MM.1S (cell line): ENCODE data around the gene SH3RF3.

Experiments
- DNase-seq: peaks from one replicate; pipeline ENCODE4 v3.0.0-alpha.2; 2015
- H2AFZ ChIP-seq: fragments of 300-600 bp; sonication (generic); 2 replicates; pipeline ENCODE4 v1.6.0; 2016; ENCODE audit warnings: antibody characterized with exemption, low read length
- H3F3A ChIP-seq: fragments of 300-600 bp; sonication (generic); 2 replicates; pipeline ENCODE4 v1.6.1; 2016; ENCODE audit warnings: mild to moderate bottlenecking, antibody characterized with exemption, low read length, moderate library complexity, mixed read lengths; ENCODE audit not compliant: insufficient read depth
- H3K27ac ChIP-seq: fragments of 300-600 bp; sonication (generic); 2 replicates; pipeline ENCODE4 v1.5.1; 2016; ENCODE audit warnings: mild to moderate bottlenecking, low read length
- H3K27me3 ChIP-seq: fragments of 300-600 bp; sonication (generic); replicated peaks from 2 replicates; pipeline ENCODE4 v1.6.0; 2016; ENCODE audit warnings: low read length; ENCODE audit not compliant: insufficient read depth
- H3K36me3 ChIP-seq: fragments of 300-600 bp; sonication (generic); replicated peaks from 2 replicates; pipeline ENCODE4 v1.6.1; 2016; ENCODE audit warnings: mild to moderate bottlenecking, low read length, mixed read lengths; ENCODE audit not compliant: insufficient read depth
- H3K4me1 ChIP-seq: fragments of 300-600 bp; sonication (generic); 2 replicates; pipeline ENCODE4 v1.6.1; 2016; ENCODE audit warnings: low read length, mixed read lengths
- H3K4me2 ChIP-seq: fragments of 300-600 bp; sonication (generic); 2 replicates; pipeline ENCODE4 v1.6.0; 2016; ENCODE audit warnings: low read depth, low read length
- H3K4me3 ChIP-seq: fragments of 300-600 bp; sonication (generic); 2 replicates; pipeline ENCODE4 v1.5.1; 2016; ENCODE audit warnings: low read length, mixed read lengths
- H3K79me2 ChIP-seq: fragments of 300-600 bp; sonication (generic); 2 replicates; pipeline ENCODE4 v1.6.1; 2016; ENCODE audit warnings: mixed run types, low read length, mixed read lengths
- H3K9ac ChIP-seq: fragments of 300-600 bp; sonication (generic); 2 replicates; pipeline ENCODE4 v1.6.1; 2016; ENCODE audit warnings: low read length, mixed read lengths
- H3K9me2 ChIP-seq: fragments of 300-600 bp; sonication (generic); replicated peaks from 2 replicates; pipeline ENCODE4 v1.6.1; 2016; ENCODE audit warnings: mild to moderate bottlenecking, low read length, mixed read lengths; ENCODE audit not compliant: insufficient read depth
- H3K9me3 ChIP-seq: fragments of 300-600 bp; sonication (generic); replicated peaks from 2 replicates; pipeline ENCODE4 v1.6.1; 2016; ENCODE audit warnings: mild to moderate bottlenecking, low read length, mixed read lengths; ENCODE audit not compliant: insufficient read depth
- H4K20me1 ChIP-seq: fragments of 300-600 bp; sonication (generic); 2 replicates; pipeline ENCODE4 v1.6.1; 2016; ENCODE audit warnings: mild to moderate bottlenecking, low read length, moderate library complexity, mixed read lengths; ENCODE audit not compliant: insufficient read depth
- EZH2 ChIP-seq: fragments of 300-600 bp; sonication (generic); optimal IDR thresholded peaks from 2 replicates; pipeline ENCODE3; 2017; ENCODE audit warnings: low read depth, mild to moderate bottlenecking, antibody characterized with exemption, low read length, mixed read lengths
- EZH2phosphoT487 ChIP-seq: fragments of 300-600 bp; sonication (generic); IDR thresholded peaks from 2 replicates; pipeline ENCODE4 v1.6.1; 2018; ENCODE audit warnings: antibody characterized with exemption, low read length
- TF ChIP-seq, protein P1 (sequence below): fragments of 300-600 bp; sonication (generic); IDR thresholded peaks from 2 replicates; pipeline ENCODE4 v1.5.1; 2016; ENCODE audit warnings: antibody characterized with exemption, low read length, mixed read lengths

Gene SH3RF3

DNA sequence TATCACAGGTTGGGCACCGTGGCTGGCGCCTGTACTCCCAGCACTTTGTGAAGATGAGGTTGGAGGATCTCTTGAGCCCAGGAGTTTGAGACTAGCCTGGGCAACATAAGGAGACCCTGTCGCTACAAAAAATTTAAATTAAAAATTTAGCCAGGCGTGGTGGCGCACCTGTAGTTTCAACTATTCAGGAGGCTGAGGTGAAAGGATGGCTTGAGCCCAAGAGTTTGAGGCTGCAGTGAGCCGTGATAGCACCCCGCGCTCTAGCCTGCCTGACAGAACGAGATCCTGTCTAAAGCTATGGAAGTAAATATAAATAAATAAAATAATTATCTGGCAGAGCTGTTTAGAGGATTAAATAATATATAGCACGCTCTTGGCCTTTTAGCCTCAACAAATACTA lies 1.4 kb upstream of the SH3RF3 start:
- H3K79me2 ChIP-seq, result peaks cover 41% of the 10 kb centered on the region
- H3K4me3 ChIP-seq, result peak overlapping the region; percentile 90; the same call in 1 of the 2 replicates
- peaks cover 13% of the 10 kb centered on the region; the same call in 1 of the 2 replicates for H3K4me1 ChIP-seq
- H3K36me3 ChIP-seq, result no peaks in the 10 kb centered on the region
- no peaks in the 10 kb centered on the region for H3K9me3 ChIP-seq
- no peak for TF ChIP-seq EZH2
- TF ChIP-seq EZH2phosphoT487, result no peak
- TF ChIP-seq, protein P1, sequence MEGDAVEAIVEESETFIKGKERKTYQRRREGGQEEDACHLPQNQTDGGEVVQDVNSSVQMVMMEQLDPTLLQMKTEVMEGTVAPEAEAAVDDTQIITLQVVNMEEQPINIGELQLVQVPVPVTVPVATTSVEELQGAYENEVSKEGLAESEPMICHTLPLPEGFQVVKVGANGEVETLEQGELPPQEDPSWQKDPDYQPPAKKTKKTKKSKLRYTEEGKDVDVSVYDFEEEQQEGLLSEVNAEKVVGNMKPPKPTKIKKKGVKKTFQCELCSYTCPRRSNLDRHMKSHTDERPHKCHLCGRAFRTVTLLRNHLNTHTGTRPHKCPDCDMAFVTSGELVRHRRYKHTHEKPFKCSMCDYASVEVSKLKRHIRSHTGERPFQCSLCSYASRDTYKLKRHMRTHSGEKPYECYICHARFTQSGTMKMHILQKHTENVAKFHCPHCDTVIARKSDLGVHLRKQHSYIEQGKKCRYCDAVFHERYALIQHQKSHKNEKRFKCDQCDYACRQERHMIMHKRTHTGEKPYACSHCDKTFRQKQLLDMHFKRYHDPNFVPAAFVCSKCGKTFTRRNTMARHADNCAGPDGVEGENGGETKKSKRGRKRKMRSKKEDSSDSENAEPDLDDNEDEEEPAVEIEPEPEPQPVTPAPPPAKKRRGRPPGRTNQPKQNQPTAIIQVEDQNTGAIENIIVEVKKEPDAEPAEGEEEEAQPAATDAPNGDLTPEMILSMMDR, result no peak
- H3K27me3 ChIP-seq, result no peaks in the 10 kb centered on the region
- no peak overlapping the region for H2AFZ ChIP-seq
- no peak overlapping the region for H3K9ac ChIP-seq
- H3F3A ChIP-seq, result peaks cover 7% of the 10 kb centered on the region; the same call in 1 of the 2 replicates
- H4K20me1 ChIP-seq, result no peaks in the 10 kb centered on the region
- H3K9me2 ChIP-seq, result no peaks in the 10 kb centered on the region
- DNase-seq, result no peak
- H3K4me2 ChIP-seq, result peak overlapping the region; percentile 89; the same call in 1 of the 2 replicates
- H3K27ac ChIP-seq, result no peak overlapping the region

DNA sequence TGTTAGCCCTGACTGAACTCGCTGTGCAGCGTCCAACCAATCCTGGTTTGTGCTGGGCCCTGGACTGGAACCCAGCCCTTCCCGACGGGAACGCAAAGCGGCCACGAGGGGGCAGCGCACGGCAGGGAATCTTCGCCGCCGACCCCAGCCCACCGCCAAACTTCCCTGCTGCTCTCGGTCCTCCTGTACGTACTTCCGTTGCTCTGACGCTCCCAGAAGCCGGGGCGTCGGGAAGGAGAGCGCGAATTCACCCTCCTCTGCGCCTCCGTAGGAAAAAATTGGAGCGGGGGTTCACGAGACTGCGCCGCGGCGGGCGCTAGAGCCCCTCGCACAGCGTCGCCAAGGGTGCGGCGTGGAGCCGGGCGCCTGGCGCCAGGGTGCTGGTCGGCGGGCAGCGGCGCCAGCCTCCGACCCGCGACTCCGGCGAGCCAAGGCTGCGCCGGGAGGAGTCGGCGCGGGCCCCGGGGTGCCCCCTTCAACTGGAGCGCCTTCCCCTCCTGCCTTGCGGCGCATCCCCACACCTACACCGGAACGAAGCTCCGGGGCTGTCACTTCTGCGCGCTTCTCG lies 873 bp upstream of the SH3RF3 start:
- Histone ChIP-seq H3K4me1 (peaks cover 16% of the 10 kb centered on the region; the same call in 1 of the 2 replicates), H3K27me3 (no peaks in the 10 kb centered on the region), H3K9me3 (no peaks in the 10 kb centered on the region), H3F3A (peaks cover 7% of the 10 kb centered on the region; the same call in 1 of the 2 replicates), H4K20me1 (no peaks in the 10 kb centered on the region), H3K4me2 (peak overlapping the region; percentile 89), H3K9ac (peak overlapping the region; percentile 79), H3K9me2 (no peaks in the 10 kb centered on the region), H2AFZ (peak overlapping the region; percentile 87), H3K79me2 (peaks cover 47% of the 10 kb centered on the region), H3K27ac (peak overlapping the region; percentile 15; the same call in 1 of the 2 replicates), H3K4me3 (peak overlapping the region; percentile 90), H3K36me3 (no peaks in the 10 kb centered on the region)
- TF ChIP-seq, protein P1, result peak; percentile 87
- TF ChIP-seq EZH2, result no peak
- DNase-seq, result peak; percentile 79

DNA sequence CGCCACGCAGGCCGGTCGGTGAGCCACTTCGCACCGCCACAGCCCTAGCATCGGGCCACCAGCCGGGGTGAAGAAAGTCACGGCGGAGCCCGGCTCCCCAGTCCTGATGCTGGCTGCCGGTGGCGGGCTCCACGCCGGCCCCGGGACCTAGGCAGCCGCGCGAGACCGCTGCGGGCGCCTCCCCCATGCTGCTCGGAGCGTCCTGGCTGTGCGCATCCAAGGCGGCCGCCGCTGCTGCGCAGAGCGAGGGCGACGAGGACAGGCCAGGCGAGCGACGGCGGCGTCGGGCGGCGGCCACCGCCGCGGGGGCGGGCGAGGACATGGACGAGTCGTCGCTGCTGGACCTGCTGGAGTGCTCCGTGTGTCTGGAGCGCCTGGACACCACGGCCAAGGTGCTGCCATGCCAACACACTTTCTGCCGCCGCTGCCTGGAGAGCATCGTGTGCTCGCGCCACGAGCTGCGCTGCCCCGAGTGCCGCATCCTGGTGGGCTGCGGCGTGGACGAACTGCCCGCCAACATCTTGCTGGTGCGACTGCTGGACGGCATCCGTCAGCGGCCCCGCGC lies 433 bp downstream of the SH3RF3 start:
- Histone ChIP-seq H2AFZ (no peak overlapping the region), H3K79me2 (peaks cover 60% of the 10 kb centered on the region), H3K9ac (peak overlapping the region; percentile 79), H3F3A (peaks cover 7% of the 10 kb centered on the region; the same call in 1 of the 2 replicates), H3K27ac (no peak overlapping the region), H3K9me3 (no peaks in the 10 kb centered on the region), H3K9me2 (no peaks in the 10 kb centered on the region), H3K27me3 (no peaks in the 10 kb centered on the region), H3K36me3 (no peaks in the 10 kb centered on the region), H3K4me1 (peaks cover 25% of the 10 kb centered on the region), H3K4me2 (peak overlapping the region; percentile 89; the same call in 1 of the 2 replicates), H4K20me1 (no peaks in the 10 kb centered on the region), H3K4me3 (peak overlapping the region; percentile 90)
- DNase-seq, result peak; percentile 44
- TF ChIP-seq, protein P1, result no peak
- TF ChIP-seq EZH2phosphoT487 (no peak), EZH2 (no peak)
